HG02938 (cell line): Measurements from ENCODE around the gene FBXW12.

ENCODE experiments used
- ATAC-seq: cut with Tn5 transposase; IDR thresholded peaks from one replicate; pipeline ENCODE4 v1.9.1; 2021; ENCODE audit warnings: mild to moderate bottlenecking, moderate library complexity; ENCODE audit not compliant: unreplicated experiment

FBXW12 gene

GRCh38 chr3:48406443-48407431 lies 34.7 kb downstream of the FBXW12 start:
- no peak for ATAC-seq

DNA sequence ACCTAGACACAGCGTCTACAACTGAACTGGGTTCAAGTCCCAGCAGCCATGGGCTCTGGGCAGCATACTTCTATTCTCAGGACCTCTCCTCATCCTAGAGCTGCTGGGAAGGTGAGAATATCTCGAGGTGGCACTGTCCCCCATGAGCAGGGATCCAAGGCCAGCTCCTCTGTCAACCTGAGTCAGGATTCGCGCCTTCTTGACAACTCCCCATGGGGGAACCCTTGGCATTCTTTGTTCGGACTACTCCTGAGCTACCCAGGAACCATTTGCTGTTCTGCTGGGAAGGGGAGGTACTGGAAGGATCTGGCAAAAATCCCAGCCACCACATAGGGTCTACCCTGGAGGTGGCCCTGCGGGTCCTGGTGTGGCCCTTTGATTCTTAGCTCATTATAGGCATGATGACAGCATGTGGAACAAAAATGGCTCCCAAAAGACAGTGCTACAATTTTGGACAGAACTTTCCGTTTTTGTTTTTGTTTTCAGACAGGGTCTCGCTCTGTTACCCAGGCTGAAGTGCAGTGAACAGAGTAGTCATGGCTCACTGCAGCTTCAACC lies 35.6 kb downstream of the FBXW12 start:
- no peak for ATAC-seq

- no peak for ATAC-seq
Observed at GRCh38 chr3:48408823-48409281, 36.8 kb downstream of the FBXW12 start.

DNA sequence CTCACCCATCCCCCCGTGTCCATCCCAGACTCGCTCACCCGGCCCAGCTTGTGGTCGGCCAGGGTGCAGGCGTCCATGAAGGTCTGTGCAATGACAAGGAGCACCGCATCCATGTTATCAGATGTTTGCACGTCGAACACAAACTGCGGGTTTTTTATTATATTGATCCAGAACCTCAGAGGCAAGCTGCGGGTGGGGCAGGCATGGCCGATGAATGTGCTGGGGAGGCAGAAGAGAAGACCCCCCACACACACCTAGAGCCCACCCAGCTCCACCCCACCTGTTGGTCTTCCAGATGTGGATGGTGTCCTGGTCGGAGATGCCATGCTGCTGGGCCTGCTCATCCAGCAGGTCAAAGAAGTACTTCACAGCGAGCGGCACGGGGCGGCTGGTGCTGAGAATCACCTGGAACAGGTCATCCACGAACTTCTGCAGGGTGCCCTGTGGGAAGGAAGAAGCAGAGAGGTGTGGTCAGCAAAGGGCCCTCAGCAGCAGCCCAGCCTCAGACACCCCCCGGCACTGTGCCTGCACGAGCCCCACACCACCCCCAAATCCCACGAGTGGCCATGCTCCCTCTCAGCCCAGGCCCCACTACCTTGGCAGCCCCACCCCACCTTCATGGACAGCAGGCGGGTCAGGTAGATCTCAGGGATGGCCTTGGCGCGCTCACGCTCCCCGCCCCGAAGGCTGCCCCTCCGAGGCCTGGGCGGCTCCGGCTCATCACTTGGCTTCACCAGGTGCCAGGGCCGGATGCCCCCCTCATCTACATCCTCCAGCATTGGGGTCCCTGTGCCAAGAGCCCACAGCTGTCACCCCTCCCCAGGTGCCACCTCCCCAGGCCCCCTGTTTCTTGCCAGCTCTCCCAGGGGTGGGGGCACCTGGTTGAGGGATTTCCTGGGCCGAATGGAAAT lies 37.5 kb downstream of the FBXW12 start:
- no peak for ATAC-seq

GRCh38 chr3:48410205-48411040 lies 38.4 kb downstream of the FBXW12 start:
- ATAC-seq: no peak

- ATAC-seq: no peak
Observed at GRCh38 chr3:48411041-48411588, 39.1 kb downstream of the FBXW12 start.

DNA sequence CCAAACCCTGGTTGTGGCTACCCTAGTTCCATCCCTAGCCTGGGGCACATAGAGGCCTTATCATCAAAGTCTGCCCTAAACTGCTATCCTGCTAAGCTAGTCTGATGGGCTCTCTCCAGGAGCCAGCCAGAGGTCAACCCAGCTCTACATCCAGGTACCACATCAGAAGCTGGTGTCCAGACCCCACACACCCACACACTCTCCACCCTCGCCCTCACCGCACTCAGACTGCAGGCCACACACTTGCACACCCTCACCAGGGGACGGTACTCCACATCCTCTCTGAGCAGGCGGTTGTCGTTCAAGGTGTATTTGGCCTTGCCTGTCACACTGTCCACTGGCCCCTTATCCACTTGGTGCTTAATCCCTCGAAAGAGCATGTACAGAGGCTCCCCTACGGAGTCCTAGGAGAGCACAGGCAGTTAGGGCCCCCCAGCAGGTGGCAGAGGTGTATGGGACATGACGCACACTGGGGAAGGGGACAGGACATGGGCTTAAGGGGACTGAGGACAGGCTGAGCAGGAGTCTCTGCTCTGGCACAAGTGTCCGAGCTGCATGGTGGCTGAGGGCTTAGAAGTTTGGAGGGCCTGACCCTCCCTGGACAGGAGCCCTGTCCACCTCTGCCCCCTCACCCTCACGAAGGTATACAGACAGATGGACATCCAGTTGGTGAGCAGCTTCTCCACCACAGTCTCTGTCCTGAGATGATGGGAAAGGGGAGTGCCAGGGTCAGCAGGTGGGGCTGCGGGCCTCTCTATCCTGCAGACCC lies 39.8 kb downstream of the FBXW12 start:
- no peak for ATAC-seq

GRCh38 chr3:48412375-48413001 lies 40.5 kb downstream of the FBXW12 start:
- no peak for ATAC-seq

- no peak for ATAC-seq
Observed at GRCh38 chr3:48413086-48413485, 41.1 kb downstream of the FBXW12 start.

GRCh38 chr3:48413611-48414010 lies 41.6 kb downstream of the FBXW12 start:
- ATAC-seq: no peak

- ATAC-seq: no peak
Observed at GRCh38 chr3:48414376-48415250, 42.6 kb downstream of the FBXW12 start.

- ATAC-seq: no peak
Observed at GRCh38 chr3:48415251-48415953, 43.4 kb downstream of the FBXW12 start.

- ATAC-seq: no peak
Observed at GRCh38 chr3:48416091-48416505, 44.1 kb downstream of the FBXW12 start.

DNA sequence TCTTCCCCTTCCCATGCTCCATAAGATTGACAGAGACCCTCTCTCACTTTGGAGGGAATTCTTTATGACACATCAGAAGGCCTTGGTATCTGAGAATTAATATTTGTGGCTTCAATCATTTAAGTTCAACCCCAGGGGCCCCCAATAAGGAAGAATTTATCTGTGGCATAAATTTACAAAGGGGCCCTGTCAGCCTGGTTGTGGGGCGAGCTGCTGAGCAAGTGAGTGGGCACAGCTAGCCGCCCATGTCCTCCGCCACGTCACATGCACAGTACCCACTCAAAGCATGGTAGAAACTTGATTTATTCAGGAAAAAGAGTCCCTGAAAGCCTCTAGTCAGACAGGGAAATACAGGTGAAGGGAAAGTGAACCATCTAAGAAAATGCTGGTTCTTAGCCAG lies 44.5 kb downstream of the FBXW12 start:
- ATAC-seq: no peak

GRCh38 chr3:48417529-48418108 lies 45.6 kb downstream of the FBXW12 start:
- no peak for ATAC-seq

GRCh38 chr3:48418140-48418539 lies 46.1 kb downstream of the FBXW12 start:
- no peak for ATAC-seq

DNA sequence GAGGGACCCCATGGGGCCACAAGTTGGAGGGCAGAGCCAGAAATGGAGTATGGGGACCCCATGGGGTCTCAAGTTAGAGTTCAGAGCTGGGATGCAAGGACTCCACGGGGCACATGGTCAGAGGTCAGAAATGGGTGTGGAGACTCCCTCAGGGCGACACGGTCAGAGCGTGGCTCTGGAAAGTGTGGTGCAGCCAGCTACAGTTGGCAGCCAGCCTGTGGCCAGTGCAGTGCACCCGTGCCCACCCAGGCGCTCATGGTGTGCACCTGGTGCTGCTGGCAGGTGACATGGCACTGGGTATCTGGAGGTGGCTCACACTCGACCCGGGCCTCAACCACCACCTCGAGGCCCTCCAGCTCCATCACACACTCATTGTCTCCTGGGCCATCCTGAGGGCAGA lies 46.6 kb downstream of the FBXW12 start:
- ATAC-seq: no peak
